Panc1 (cell line): ENCODE data around the gene MBNL2. TPM values are rescaled to one million over a fixed set of nuclear protein-coding genes. Genes with fewer than 3 reads are reported as not detected.
A peak's percentile ranks its signal among the peaks of the same experiment; 100 is the strongest.

ENCODE experiments used
- ATAC-seq: fragments of 200-7000 bp; cut with Tn5 transposase; 2 replicates; pipeline ENCODE4 v1.9.1; 2020; ENCODE audit warnings: mild to moderate bottlenecking, moderate library complexity
- BruUV-seq: library from RNA; stranded (reverse); fragments of 400-500 nt; replicated peaks from 2 replicates; lab custom pipeline; 2021; lab: Mats Ljungman, UMichigan
- CTCF ChIA-PET: fragments of 300-600 bp; sonication (Branson Sonifier 250); formaldehyde crosslinking; loops from one replicate; lab custom pipeline; 2022; ENCODE audit warnings: antibody characterized with exemption; lab: Charles Lee
- POLR2A ChIA-PET: fragments of 300-600 bp; sonication (Branson Sonifier 250); formaldehyde crosslinking; loops from one replicate; lab custom pipeline; 2022; ENCODE audit warnings: antibody characterized with exemption; lab: Charles Lee
- DNase-seq: peaks from one replicate; pipeline ENCODE4 v3.0.0-alpha.2; 2010; ENCODE audit warnings: low read depth, low spot score
- H3K27ac ChIP-seq: 2 replicates; pipeline ENCODE4 v1.5.1; 2011; ENCODE audit warnings: mild to moderate bottlenecking, low read length, inconsistent platforms
- H3K27me3 ChIP-seq: fragments of 200-500 bp; sonication (Bioruptor generic); 2 replicates; pipeline ENCODE4 v1.6.0; 2014; ENCODE audit warnings: low read length, inconsistent platforms; ENCODE audit not compliant: control insufficient read depth, insufficient read depth
- H3K36me3 ChIP-seq: fragments of 200-500 bp; sonication (Bioruptor generic); 2 replicates; pipeline ENCODE4 v1.5.1; 2014; ENCODE audit warnings: inconsistent platforms, mild to moderate bottlenecking, low read length, moderate library complexity; ENCODE audit not compliant: control insufficient read depth, insufficient read depth
- H3K4me1 ChIP-seq: 2 replicates; pipeline ENCODE4 v1.5.1; 2011; ENCODE audit warnings: inconsistent platforms, mild to moderate bottlenecking, low read length, moderate library complexity; ENCODE audit not compliant: control insufficient read depth, insufficient read depth
- H3K4me3 ChIP-seq, 2 experiments: 2 replicates each; pipeline ENCODE4 v1.5.1; 2011 to 2012; ENCODE audit warnings: low read depth in 2 of 2, low read length in 2 of 2, mild to moderate bottlenecking in 2 of 2, inconsistent platforms in 1 of 2, moderate library complexity in 1 of 2
- H3K9me3 ChIP-seq: fragments of 200-500 bp; sonication (Bioruptor generic); 2 replicates; pipeline ENCODE4 v1.5.1; 2014; ENCODE audit warnings: low read depth, mild to moderate bottlenecking, inconsistent platforms, low read length, moderate library complexity; ENCODE audit not compliant: control insufficient read depth, insufficient read depth
- POLR2AphosphoS5 ChIP-seq: IDR thresholded peaks from 2 replicates; pipeline ENCODE4 v1.6.1; 2012; ENCODE audit warnings: mild to moderate bottlenecking, low read depth, low read length, moderate library complexity
- REST ChIP-seq, 2 experiments: IDR thresholded peaks; 2 replicates each; pipeline ENCODE4 v1.6.1; 2011 to 2012; ENCODE audit warnings: low read depth in 2 of 2, control low read depth in 1 of 2, low read length in 1 of 2, mild to moderate bottlenecking in 1 of 2, moderate library complexity in 1 of 2; ENCODE audit not compliant: insufficient read depth in 1 of 2
- SIN3A ChIP-seq: IDR thresholded peaks from 2 replicates; pipeline ENCODE4 v1.6.1; 2012; ENCODE audit warnings: low read depth, mild to moderate bottlenecking, low read length, moderate library complexity, borderline replicate concordance; ENCODE audit not compliant: insufficient read depth
- TCF7L2 ChIP-seq: IDR thresholded peaks from 2 replicates; pipeline ENCODE4 v1.6.1; 2011; ENCODE audit warnings: mild to moderate bottlenecking, low read depth, low read length, inconsistent platforms
- in situ Hi-C: cut with HindIII; loops from 2 replicates; pipeline ENCODE4 v1.10.0; 2016; ENCODE audit warnings: low sequenced_read_pairs, low pct_unique_long_range_greater_than_20kb
- intact Hi-C: fragments of 100-400 bp; cut with micrococcal nuclease; formaldehyde crosslinking; loops from one replicate; pipeline ENCODE4 v1.10.0; 2022; ENCODE audit not compliant: unreplicated experiment
- total RNA-seq: library from RNA; stranded (reverse); gene quantifications from one replicate; pipeline ENCODE4 v1.2.1, GENCODE V29; 2021; ENCODE audit not compliant: unreplicated experiment
- TF ChIP-seq, protein P1 (sequence below): fragments of 450-650 bp; IDR thresholded peaks from 2 replicates; pipeline ENCODE4 v1.5.1; 2017; ENCODE audit warnings: mild to moderate bottlenecking

Gene MBNL2
- total RNA-seq, 1 experiment from 2014 or later = 103 TPM

DNA sequence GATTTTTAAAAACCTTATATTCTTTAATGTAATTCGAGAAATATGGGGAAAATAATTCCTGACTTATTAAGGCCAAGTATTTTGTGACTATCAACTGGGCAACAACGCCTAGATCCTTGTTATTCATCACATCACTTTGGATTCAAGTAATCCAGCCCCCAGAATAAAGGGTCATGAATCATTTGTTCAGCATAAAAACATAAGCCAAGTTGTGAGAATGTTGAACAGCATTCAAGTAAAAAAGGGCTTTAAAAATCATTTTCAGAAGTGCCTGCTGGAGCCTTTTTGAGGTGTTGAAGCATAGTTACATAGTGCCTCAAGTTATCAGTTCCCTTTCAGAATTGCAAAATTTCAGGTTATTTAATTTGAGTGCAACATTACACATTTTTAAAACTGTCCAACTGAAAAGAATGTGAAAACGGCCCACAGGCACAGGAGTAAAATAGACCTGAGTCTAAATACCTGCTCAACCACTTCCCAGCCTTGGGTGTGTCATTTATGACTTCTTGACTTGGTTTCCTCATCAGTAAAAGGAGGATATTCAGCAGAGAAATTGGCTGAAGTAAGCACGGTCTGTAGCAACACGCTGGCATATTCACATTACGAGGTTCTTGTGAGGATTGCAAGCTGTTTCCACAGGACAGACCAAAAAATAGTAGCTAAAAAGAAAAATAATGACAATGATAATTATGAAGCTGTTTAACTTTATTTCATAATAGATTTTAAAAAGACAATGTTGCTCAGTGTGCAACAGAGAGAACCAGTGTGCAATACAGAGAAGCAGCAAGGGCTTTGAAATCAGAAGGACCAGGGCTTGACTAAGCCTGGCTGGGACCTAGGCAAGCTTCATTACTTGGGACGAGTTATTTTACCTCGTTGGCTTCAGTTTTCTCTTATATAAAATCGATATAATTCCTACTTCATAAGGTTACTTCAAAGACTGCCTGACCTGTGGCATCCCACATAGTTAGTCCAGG is 56.6 kb downstream of the MBNL2 start:
- H3K36me3 ChIP-seq = peaks cover 16% of the 10 kb centered on the region; the same call in 1 of the 2 replicates
- no peak for TF ChIP-seq POLR2AphosphoS5
- TF ChIP-seq REST (IDR thresholded peaks at IDR 0.05; ENCODE audit: insufficient read depth in 1 of 2, low read depth in 2 of 2, low read length in 1 of 2) = no peak
- H3K27ac ChIP-seq = peak overlapping the region; percentile 99
- BruUV-seq = no TSS peak
- ATAC-seq (no peak), DNase-seq (no peak)
- CTCF ChIA-PET = no interaction called here
- H3K27me3 ChIP-seq = no peaks in the 10 kb centered on the region
- no peak overlapping the region for H3K4me3 ChIP-seq
- POLR2A ChIA-PET = interaction anchor here (0.5 kb wide), 1 partner anchor 55 kb away, joined by 8 read pairs; no protein-coding TSS in a partner anchor
- intact Hi-C loops = no loop called here
- no peaks in the 10 kb centered on the region for H3K9me3 ChIP-seq
- H3K4me1 ChIP-seq = peaks cover 99% of the 10 kb centered on the region
- in situ Hi-C loops = no loop called here

- in situ Hi-C loops (no loop called here), intact Hi-C loops (no loop called here)
- no peak overlapping the region for H3K4me3 ChIP-seq
- no peaks in the 10 kb centered on the region for H3K9me3 ChIP-seq
- ChIA-PET POLR2A (no interaction called here), CTCF (no interaction called here)
- no TSS peak for BruUV-seq
- H3K27me3 ChIP-seq = no peaks in the 10 kb centered on the region
- peaks cover 99% of the 10 kb centered on the region for H3K4me1 ChIP-seq
- TF ChIP-seq SIN3A (no peak), TCF7L2 (peak; percentile 87)
- peaks cover 16% of the 10 kb centered on the region; the same call in 1 of the 2 replicates for H3K36me3 ChIP-seq
- DNase-seq (no peak), ATAC-seq (no peak)
- H3K27ac ChIP-seq = peak overlapping the region; percentile 99
Measured at GRCh38 chr13:97279913-97280312, 57.8 kb downstream of the MBNL2 start.

- Histone ChIP-seq H3K9me3 (no peaks in the 10 kb centered on the region), H3K4me1 (peaks cover 99% of the 10 kb centered on the region), H3K4me3 (no peak overlapping the region), H3K27ac (peak overlapping the region; percentile 99), H3K36me3 (peaks cover 16% of the 10 kb centered on the region; the same call in 1 of the 2 replicates), H3K27me3 (no peaks in the 10 kb centered on the region)
- no TSS peak for BruUV-seq
- CTCF ChIA-PET = no interaction called here
- ATAC-seq (peak; percentile 59), DNase-seq (no peak)
- in situ Hi-C loops = no loop called here
- POLR2A ChIA-PET = no interaction called here
- no peak for TF ChIP-seq REST (IDR thresholded peaks at IDR 0.05; ENCODE audit: insufficient read depth in 1 of 2, low read depth in 2 of 2, low read length in 1 of 2)
- TF ChIP-seq TCF7L2 = no peak
- TF ChIP-seq, protein P1, sequence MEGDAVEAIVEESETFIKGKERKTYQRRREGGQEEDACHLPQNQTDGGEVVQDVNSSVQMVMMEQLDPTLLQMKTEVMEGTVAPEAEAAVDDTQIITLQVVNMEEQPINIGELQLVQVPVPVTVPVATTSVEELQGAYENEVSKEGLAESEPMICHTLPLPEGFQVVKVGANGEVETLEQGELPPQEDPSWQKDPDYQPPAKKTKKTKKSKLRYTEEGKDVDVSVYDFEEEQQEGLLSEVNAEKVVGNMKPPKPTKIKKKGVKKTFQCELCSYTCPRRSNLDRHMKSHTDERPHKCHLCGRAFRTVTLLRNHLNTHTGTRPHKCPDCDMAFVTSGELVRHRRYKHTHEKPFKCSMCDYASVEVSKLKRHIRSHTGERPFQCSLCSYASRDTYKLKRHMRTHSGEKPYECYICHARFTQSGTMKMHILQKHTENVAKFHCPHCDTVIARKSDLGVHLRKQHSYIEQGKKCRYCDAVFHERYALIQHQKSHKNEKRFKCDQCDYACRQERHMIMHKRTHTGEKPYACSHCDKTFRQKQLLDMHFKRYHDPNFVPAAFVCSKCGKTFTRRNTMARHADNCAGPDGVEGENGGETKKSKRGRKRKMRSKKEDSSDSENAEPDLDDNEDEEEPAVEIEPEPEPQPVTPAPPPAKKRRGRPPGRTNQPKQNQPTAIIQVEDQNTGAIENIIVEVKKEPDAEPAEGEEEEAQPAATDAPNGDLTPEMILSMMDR = no peak
- TF ChIP-seq POLR2AphosphoS5 = no peak
- no peak for TF ChIP-seq SIN3A
- intact Hi-C loops = no loop called here
Measured at GRCh38 chr13:97280478-97280877, 58.3 kb downstream of the MBNL2 start.
